ENCODE measurements around the gene SLC8A2. TPM values are rescaled to one million over a fixed set of nuclear protein-coding genes. Genes with fewer than 3 reads are reported as not detected.
A peak's percentile ranks its signal among the peaks of the same experiment; 100 is the strongest.

The SLC8A2 gene
- total and polyA plus RNA-seq, 10 of the 15 experiments (the other 5 are each of a cell fraction or from before 2014, with no cell fraction given) = not detected

DNA sequence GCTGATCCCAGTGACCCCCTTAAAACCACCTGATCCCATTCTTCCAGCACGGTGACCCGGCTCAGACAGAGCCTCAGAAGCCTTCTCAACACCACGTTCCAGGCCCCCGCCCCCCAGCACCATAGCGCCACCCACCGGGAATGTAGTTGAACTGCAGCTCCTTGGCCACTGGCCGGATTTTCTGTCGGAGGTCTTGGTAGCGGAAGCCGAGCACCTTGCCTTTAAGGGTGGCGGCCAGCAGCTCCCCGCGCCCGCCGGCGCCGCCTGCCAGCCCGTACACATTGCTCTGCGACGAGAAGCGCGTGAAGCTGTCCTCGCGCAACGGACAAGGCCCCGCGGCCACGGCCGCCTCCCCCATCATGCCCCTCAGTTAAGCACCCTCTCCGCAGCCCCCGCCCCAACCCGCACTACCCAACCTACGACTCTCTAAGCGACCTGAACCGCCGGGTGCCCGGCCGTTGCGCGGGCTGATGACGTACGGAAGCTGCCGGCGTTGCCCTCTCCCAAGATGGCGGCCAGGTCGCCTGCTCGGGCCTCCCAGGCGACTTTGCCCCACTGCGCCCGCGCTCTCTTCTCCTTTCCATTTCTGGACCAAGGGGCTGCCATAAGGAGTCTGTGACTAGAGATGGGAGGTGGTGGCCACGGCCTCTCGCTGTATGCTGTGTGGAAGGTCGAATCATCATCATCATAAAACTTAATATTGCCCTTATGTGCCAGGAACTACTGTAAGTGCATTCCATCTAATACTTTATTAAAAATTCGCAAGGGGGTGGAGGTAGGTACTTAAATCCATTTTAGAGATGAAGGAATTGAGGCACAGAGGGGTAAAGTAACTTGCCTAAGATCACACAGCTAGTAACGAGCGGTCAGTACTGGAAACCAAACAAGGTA, 12.4 kb upstream of the SLC8A2 start, which contains the start of gene KPTN (continued):
- TF ChIP-seq SIN3A (IDR thresholded peaks at IDR 0.05; ENCODE audit: low read depth, low read length) (peak; percentile 56; the same call in 1 of the 2 replicates), STAT1 (conservative IDR thresholded peaks at IDR 0.05) (peak; percentile 69), JUND (IDR thresholded peaks at IDR 0.05; ENCODE audit: low read depth, low read length) (no peak), ZZZ3 (IDR thresholded peaks at IDR 0.05; ENCODE audit: control insufficient read depth, insufficient read length, low read depth) (no peak), MEF2A (IDR thresholded peaks at IDR 0.05; ENCODE audit: insufficient read depth, low read depth, low read length) (0 out of 2 replicates have a peak, but pooled peaks have one; percentile 17), YY1 (IDR thresholded peaks at IDR 0.05; ENCODE audit: low read depth, low read length) (peak; percentile 100), RCOR1 (conservative IDR thresholded peaks at IDR 0.05; ENCODE audit: low read depth, low read length) (no peak), ZBED1 (IDR thresholded peaks at IDR 0.05; ENCODE audit: borderline replicate concordance) (no peak), CREB1 (IDR thresholded peaks at IDR 0.05; ENCODE audit: low read depth) (peak; percentile 100), RFX5 (IDR thresholded peaks at IDR 0.05; ENCODE audit: low read depth, low read length) (no peak), NRF1 (conservative IDR thresholded peaks at IDR 0.05; ENCODE audit: low read depth, low read length) (0 out of 2 replicates have a peak, but pooled peaks have one; percentile 3), SUZ12 (IDR thresholded peaks at IDR 0.05; ENCODE audit: unreplicated experiment) (no peak), RELB (IDR thresholded peaks at IDR 0.05; ENCODE audit: low read depth) (peak; percentile 98), ETV6 (conservative IDR thresholded peaks at IDR 0.05 in 1 of 2, IDR thresholded peaks at IDR 0.05 in 1 of 2; ENCODE audit: borderline replicate concordance in 1 of 2, low read depth in 1 of 2) (no peak), TARDBP (IDR thresholded peaks at IDR 0.05; ENCODE audit: borderline replicate concordance) (peak; percentile 92), GABPA (IDR thresholded peaks at IDR 0.05; ENCODE audit: low read depth) (no peak), BACH1 (IDR thresholded peaks at IDR 0.05; ENCODE audit: borderline replicate concordance) (peak; percentile 31; the same call in 1 of the 2 replicates), IRF4 (IDR thresholded peaks at IDR 0.05; ENCODE audit: low read depth, low read length) (no peak), CBX5 (IDR thresholded peaks at IDR 0.05; ENCODE audit: low read depth) (no peak), TCF12 (IDR thresholded peaks at IDR 0.05; ENCODE audit: low read depth, low read length) (0 out of 2 replicates have a peak, but pooled peaks have one; percentile 5), SREBF1 (IDR thresholded peaks at IDR 0.05; ENCODE audit: low read length) (no peak), SMAD1 (IDR thresholded peaks at IDR 0.05; ENCODE audit: low read depth, partially characterized antibody) (peak; percentile 24), MXI1 (IDR thresholded peaks at IDR 0.05; ENCODE audit: low read depth, low read length) (no peak; the same call in 1 of the 2 replicates), BHLHE40 (IDR thresholded peaks at IDR 0.05; ENCODE audit: borderline replicate concordance in 1 of 2, low read depth in 2 of 2, low read length in 1 of 2) (peak; percentile 34 to 78; a peak in 3 of 4 replicates)
- TF ChIP-seq, protein P1, sequence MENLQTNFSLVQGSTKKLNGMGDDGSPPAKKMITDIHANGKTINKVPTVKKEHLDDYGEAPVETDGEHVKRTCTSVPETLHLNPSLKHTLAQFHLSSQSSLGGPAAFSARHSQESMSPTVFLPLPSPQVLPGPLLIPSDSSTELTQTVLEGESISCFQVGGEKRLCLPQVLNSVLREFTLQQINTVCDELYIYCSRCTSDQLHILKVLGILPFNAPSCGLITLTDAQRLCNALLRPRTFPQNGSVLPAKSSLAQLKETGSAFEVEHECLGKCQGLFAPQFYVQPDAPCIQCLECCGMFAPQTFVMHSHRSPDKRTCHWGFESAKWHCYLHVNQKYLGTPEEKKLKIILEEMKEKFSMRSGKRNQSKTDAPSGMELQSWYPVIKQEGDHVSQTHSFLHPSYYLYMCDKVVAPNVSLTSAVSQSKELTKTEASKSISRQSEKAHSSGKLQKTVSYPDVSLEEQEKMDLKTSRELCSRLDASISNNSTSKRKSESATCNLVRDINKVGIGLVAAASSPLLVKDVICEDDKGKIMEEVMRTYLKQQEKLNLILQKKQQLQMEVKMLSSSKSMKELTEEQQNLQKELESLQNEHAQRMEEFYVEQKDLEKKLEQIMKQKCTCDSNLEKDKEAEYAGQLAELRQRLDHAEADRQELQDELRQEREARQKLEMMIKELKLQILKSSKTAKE (IDR thresholded peaks at IDR 0.05; ENCODE audit: low read depth, poor library complexity, severe bottlenecking) = no peak
- TF ChIP-seq, protein P2, sequence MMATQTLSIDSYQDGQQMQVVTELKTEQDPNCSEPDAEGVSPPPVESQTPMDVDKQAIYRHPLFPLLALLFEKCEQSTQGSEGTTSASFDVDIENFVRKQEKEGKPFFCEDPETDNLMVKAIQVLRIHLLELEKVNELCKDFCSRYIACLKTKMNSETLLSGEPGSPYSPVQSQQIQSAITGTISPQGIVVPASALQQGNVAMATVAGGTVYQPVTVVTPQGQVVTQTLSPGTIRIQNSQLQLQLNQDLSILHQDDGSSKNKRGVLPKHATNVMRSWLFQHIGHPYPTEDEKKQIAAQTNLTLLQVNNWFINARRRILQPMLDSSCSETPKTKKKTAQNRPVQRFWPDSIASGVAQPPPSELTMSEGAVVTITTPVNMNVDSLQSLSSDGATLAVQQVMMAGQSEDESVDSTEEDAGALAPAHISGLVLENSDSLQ (IDR thresholded peaks at IDR 0.05) = no peak
